Stimulated activated CD8-positive, alpha-beta memory T cell treated with anti-CD3 and anti-CD28 coated beads, Interleukin-4, amount 100 ng/mL, for 48 hours (primary cell): ENCODE data around the gene RSPO4.

Experiments used
- DNase-seq: peaks from one replicate; pipeline ENCODE4 v3.0.0-alpha.2; 2020

RSPO4 gene

GRCh38 chr20:940926-941325 lies 61.2 kb downstream of the RSPO4 start:
- DNase-seq: no peak

GRCh38 chr20:939606-940005 lies 62.5 kb downstream of the RSPO4 start:
- DNase-seq: no peak

DNA sequence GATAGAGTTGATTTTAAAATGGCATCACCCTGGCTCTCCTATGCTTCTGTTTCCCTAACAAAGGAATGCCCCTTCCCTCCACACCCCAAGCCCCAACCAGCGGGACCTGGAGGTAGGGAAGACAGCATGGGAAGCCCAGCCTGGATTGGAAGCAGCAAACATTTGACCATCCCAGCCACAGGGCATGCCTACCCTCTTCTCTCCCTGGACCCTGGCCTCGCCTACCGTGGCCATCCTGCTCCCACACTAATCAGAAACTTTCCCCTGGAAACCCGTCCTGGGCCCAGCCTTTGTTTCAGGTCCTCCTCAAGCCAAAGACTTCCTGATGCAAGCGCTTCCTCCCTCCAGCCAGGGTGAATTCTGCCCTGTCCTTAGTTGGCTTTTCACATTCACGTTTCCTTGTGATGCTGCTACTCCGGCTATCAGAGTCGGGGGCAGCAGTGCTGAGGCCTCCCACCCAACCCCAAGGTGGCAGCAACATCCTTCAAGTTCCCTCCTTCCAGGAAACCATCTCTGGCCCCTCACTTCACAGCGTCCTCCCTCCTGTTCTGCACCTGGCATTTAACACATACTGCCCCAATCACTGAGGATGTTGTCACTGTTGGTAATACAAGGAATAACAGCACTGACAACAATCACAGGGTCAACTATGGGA lies 67.8 kb downstream of the RSPO4 start:
- DNase-seq: no peak

DNA sequence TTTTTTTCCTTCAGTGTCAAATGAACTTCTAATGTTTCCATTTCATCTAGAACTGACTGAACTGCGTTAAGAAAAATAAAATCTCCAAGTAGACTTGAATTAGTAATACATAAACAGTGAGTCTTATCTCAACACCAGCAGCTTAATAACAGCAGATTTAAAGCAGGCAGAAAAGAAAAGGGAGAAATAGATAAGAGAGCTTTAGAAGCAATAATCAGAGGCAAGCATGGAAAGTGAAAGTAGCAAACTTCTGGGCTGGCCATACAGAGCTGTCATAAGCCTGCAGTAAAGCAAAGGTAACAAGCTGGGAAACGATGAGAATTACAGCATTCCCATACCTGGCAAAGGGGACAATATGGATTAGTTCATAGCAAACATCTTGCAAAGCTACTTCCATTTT lies 69.1 kb downstream of the RSPO4 start:
- DNase-seq: no peak

GRCh38 chr20:931401-931800 lies 70.7 kb downstream of the RSPO4 start:
- no peak for DNase-seq

GRCh38 chr20:926670-927069 lies 75.4 kb downstream of the RSPO4 start:
- no peak for DNase-seq

DNA sequence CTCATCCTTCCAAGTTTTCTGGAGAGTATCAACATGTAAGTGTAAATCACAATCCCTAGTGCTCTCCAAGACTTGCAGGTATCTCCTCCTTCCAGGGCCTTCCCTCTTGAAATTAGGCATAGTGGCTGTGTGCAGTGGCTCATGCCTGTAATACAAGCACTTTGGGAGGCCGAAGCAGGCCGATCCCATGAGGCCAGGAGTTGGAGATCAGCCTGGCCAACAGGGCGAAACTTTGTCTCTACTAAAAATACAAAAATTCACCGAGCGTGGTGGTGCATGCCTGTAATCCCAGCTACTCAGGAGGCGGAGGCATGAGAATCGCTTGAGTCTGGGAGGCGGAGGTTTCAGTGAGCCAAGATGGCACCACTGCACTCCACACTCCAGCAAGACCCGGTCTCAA lies 76.6 kb downstream of the RSPO4 start:
- DNase-seq: no peak

- DNase-seq: no peak
Measured at GRCh38 chr20:924639-925038, 77.5 kb downstream of the RSPO4 start.

GRCh38 chr20:922781-923180 lies 79.3 kb downstream of the RSPO4 start:
- no peak for DNase-seq

DNA sequence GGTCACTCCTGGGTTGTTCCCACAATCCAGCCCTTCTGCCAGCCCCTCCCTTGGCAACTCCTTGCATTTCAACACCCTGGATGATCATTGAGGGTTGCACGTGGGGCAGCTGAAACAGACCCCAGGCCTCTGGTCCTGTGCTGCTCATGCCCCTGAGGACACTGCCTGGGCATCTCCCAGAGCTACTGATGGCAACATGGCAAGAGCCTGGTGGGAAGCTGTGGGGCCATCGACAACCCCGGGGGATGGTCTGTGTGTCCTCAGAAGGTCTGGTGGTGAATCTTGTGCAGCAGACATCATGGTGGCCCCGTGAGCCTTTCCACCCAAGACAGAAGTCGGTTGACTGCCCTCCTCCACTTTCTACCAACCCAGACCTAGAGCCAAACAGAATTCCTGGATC lies 81.0 kb downstream of the RSPO4 start:
- DNase-seq: no peak

DNA sequence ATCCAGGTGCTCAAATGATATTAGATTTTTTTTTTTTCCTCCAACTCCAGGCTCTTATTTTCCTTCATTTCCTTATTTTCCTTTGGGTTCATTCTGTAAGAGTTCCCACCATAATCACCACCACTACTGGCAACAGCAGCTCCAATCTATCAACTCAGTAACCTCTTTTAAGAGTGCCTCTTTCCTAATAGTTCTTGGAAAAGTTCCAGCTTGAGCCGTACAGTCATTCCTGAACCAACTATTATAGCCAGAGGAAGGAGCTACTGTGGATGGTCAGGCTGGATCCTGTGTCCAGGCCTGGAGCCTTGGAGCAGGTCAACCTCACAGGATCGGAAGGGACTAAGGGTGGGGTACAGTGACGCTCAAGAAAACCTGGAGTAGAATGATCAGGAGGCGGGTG lies 81.8 kb downstream of the RSPO4 start:
- no peak for DNase-seq

- no peak for DNase-seq
Measured at GRCh38 chr20:919491-919916, 82.6 kb downstream of the RSPO4 start.

DNA sequence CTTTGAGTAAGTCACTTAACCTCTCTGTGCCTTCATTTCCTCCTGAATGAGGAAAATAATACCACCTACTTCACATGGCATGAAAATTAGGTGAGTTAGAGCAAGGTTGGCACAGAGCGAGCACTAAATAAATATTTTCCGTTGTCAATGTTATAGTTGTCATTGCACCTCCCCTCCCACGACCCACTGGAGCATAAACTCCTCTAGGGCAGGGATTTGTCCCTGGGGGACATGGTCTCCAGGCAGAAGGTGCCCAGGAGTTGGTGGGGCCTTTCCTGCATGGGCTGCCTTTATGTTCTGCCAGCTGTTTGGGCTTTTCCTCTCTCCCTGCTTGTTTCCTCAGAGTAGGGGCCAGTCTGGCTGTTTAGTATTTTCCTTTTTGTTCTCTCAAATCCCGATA lies 84.7 kb downstream of the RSPO4 start:
- no peak for DNase-seq

- no peak for DNase-seq
Measured at GRCh38 chr20:916825-917224, 85.3 kb downstream of the RSPO4 start.

DNA sequence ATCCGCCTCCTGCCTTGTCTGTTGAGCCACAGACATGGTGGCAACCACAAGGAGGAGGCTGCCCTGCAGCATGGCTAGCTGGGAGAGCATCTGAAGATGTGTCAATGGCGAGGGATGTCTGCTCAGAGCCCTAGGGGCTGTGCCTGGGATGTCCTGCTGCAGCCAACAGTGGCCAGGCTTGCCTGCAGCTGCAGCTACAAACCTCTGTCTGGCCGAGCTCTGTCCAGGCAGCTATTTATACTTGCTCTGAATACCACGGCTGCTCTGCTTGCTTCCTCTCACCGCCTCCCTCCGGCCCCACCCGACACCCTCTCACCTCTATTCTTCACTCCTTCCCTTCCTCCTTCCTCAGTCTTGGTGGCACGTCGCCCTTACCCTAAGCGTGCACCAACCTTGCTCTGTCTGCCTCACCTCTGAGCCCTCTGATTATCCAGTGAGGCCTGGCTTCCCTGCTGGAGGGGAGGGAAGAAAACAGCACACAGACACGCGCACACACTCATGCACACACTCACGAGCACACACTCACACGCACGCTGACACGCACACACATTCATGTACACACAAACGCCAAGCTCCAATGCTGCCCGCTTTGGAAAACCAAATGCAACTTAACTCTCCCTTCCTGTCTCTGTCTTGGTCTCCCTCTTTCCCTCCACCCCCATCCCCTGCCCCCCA lies 85.8 kb downstream of the RSPO4 start, which contains the start of gene ANGPT4:
ANGPT4 (minus strand) TSS at position 210 of the 675 bp plus-strand sequence; CDS start at position 90, 120 bp downstream.
- no peak for DNase-seq

- no peak for DNase-seq
Measured at GRCh38 chr20:914727-915498, 87.2 kb downstream of the RSPO4 start.

DNA sequence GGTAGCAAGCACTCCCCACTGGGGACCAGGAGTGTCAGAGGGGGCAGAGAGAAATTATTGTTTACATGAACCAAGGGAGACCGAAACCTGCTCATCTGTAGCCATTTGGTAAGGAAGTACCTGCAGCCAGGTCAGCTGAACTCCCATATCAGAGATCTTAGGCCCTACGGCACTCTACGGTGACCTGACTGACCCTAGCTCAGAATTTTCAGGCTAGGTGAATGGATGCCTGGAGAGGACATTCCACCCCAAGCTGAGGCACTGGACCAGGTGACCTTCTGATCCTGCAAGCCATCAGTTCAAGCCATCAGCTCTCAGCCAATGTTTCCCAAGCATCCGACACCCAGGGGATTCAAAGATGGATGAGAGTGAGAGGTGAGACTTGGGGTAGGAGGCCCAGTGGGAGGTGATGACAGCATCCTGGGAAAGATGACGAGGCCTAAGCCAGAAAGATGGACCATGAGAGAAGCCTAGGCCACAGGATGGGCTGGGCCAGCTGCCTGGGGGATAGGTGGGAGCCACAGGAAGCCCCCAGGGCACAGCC lies 88.7 kb downstream of the RSPO4 start:
- DNase-seq: no peak

DNA sequence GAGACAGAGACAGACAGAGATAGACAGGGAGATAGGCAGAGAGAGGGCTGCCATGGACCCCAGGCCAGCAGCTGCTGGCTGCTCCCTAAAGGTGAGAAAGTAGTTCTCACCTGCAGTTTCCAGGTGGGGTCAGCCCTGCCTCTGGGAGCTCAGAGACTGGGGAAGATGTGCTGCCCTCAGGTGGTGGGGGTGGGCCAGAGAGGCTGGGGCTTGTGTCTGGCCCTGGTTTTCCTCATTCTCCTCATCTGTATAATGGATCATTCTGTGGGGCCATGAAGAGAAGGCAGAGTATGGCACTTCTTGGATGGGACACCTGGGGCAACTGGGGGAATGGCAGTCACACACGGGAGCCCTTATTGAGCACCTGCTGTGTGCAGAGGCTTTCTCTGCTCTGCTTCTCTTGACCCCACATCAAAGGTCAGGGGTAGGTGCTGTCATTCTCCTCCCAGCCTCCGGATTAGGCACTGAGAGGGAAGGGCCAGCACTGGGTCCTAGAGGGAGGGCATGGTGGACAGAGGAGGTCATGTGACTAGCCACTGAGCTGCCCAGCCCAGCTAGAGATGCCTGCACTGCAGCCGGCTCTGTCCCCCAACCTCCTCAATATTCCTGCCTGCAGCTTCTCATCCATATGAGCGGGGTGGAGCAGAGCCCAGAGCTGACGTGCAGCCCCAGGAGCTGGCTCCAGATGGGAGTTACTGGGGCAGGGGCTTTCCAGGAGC lies 90.1 kb downstream of the RSPO4 start:
- no peak for DNase-seq

DNA sequence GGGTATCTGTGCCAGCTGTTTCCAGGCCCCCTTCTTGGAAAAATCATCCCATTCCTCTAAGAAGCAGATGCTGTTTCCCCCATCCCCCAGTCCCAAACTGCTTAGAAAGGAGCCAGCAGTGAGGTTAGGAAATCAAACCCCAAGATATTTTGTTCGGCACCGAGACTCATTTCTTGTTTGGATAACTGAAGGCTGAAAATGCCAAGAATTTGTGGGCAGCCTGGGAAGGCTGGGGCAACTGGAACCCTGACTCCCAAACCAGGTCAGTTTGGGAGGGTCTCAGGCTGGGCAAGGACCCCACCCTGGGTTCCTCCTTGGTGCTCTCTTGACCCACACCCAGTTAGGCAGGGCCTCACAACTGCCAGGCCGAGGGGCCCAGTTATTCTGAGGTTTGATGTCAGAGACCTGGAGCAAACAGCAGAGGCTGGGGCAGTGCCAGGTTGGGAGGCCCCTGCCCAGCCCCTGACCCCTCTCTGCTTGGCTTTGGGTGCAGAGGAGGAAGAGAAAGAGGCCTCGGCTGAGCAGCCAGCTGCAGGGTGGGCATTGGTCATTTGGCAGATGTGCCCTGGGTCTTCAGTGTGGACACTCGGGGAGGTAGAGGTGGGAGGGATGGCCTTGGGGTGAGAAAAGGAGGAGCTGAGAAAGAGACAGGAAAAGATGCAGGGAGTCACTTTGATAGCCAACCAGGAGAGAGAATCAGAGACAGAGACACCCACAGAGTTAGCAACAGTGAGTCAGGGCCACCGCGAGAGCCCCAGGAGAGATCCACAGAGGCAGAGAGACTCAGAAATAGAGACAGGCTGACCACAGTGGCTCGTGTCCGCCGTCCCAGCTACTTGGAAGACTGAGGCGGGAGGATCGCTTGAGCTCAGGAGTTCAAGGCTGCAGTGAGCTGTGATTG lies 91.0 kb downstream of the RSPO4 start:
- DNase-seq: no peak

- no peak for DNase-seq
Measured at GRCh38 chr20:910132-910869, 91.8 kb downstream of the RSPO4 start.

DNA sequence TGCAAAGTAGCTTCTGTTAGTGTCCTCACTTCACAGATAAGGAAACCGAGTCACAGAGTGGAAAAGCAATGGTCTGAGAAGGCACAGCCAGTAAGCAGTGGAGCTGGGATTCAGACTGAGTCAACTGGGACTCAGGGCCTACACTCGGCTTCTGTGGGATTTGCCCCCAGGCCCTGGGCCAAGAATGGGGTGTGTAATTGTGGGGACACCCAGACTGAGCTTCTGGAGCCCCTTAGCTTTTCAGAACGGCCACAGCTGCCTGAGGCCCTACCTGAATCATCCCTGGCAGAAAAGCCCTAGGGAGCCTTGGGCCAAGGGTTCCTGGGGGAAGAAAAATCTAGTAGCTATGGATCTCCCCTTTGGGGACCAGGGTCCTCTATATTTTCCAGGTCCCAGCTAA lies 92.5 kb downstream of the RSPO4 start:
- no peak for DNase-seq
